IPS-15b (cell line): ENCODE data around the gene HSD17B2.

ENCODE experiments used
- H3K27me3 ChIP-seq: one replicate; pipeline ENCODE4 v1.6.1; 2013; ENCODE audit warnings: low read length; ENCODE audit not compliant: control insufficient read depth, insufficient read depth
- H3K36me3 ChIP-seq: one replicate; pipeline ENCODE4 v1.6.1; 2013; ENCODE audit warnings: low read length; ENCODE audit not compliant: control insufficient read depth, insufficient read depth
- H3K4me1 ChIP-seq: one replicate; pipeline ENCODE4 v1.6.1; 2013; ENCODE audit warnings: mild to moderate bottlenecking, low read length; ENCODE audit not compliant: control insufficient read depth, insufficient read depth
- H3K4me3 ChIP-seq: one replicate; pipeline ENCODE4 v1.5.1; 2013; ENCODE audit warnings: low read depth, low read length
- H3K9ac ChIP-seq: one replicate; pipeline ENCODE4 v1.6.1; 2013; ENCODE audit warnings: low read depth, mild to moderate bottlenecking, low read length
- H3K9me3 ChIP-seq: one replicate; pipeline ENCODE4 v1.6.1; 2013; ENCODE audit warnings: mild to moderate bottlenecking, low read length; ENCODE audit not compliant: control insufficient read depth, insufficient read depth

Gene HSD17B2

DNA sequence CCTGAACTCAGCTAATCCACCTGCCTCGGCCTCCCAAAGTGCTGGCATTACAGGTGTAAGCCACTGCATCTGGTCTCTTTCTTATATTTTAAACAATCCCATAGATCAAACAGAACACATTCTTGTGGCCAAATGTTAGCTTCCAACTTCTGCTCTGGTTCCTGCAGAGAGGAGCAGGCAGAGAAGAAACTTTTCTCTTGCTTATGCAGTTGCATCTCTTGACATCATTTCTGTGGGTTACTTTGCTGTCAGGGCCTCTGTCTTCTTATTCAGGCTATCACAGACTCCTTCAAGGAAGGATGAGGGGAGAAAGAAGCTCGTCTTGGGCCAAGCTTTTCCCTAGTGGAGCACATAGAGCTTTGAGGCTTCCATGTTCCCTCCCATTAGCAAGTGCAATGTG, 7.8 kb downstream of the HSD17B2 start:
- Histone ChIP-seq H3K9ac (no peak overlapping the region), H3K4me3 (no peak overlapping the region), H3K9me3 (no peaks in the 10 kb centered on the region), H3K36me3 (peaks cover 2% of the 10 kb centered on the region), H3K4me1 (no peaks in the 10 kb centered on the region), H3K27me3 (no peaks in the 10 kb centered on the region)

DNA sequence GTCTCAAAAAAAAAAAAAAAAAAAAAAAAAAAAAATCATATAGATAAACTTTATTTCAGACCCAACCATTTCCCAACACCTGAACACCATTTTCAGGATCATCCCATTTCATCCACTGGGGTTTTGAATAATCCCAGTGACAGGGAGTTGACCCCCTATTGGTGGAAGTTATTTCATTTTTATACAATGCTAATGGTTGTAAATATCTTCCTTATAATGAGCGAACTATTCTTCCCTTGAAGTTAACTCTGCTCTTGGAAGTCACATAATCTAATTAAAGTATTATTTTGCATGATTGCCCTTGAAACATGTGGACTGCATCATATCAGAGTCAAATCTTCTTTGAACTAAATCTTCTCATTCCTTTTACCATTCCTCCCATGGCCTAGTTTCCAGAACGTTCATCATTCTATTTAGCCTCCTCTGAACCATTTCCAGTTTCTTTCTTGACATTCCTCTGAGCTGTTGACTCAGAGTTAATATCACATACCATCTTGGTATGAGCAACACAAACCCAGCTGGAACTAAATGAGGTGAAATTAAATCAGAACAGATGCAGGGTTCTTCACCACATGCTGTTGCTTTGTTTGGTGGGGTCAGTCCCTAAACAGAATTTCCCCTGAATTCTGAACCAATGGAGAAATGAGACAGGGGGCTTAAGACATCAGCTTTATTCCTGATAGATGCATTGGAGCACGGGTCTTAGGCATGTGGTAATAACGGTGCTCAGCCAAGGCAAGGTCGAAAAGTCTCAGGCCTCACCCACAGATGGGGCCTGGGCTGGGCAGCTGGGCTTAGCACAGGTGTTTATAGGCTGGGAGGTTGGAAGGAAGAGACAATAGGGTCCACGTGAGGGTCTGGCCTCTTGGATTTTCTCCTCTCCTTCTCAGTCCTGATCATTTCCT, 8.9 kb downstream of the HSD17B2 start:
- H3K4me3 ChIP-seq = no peak overlapping the region
- no peaks in the 10 kb centered on the region for H3K9me3 ChIP-seq
- H3K9ac ChIP-seq = no peak overlapping the region
- no peaks in the 10 kb centered on the region for H3K4me1 ChIP-seq
- H3K36me3 ChIP-seq = peaks cover 2% of the 10 kb centered on the region
- no peaks in the 10 kb centered on the region for H3K27me3 ChIP-seq

DNA sequence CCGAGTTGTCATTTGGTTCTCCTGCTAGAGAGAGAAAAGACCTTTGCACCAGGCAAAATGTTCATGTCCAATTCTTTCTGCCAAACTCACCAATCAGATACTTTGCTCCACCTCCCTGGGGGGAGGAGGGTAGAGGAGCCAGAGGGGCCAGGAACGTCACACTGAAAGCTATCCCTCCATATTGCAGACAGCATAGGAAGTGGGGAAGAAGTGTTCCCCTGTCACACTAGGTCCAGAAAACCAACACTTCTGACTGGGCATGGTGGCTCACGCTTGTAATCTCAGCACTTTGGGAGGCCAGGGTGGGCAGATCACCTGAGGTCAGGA, 9.5 kb downstream of the HSD17B2 start:
- Histone ChIP-seq H3K4me1 (no peaks in the 10 kb centered on the region), H3K9ac (no peak overlapping the region), H3K27me3 (no peaks in the 10 kb centered on the region), H3K4me3 (no peak overlapping the region), H3K36me3 (peaks cover 2% of the 10 kb centered on the region), H3K9me3 (no peaks in the 10 kb centered on the region)

DNA sequence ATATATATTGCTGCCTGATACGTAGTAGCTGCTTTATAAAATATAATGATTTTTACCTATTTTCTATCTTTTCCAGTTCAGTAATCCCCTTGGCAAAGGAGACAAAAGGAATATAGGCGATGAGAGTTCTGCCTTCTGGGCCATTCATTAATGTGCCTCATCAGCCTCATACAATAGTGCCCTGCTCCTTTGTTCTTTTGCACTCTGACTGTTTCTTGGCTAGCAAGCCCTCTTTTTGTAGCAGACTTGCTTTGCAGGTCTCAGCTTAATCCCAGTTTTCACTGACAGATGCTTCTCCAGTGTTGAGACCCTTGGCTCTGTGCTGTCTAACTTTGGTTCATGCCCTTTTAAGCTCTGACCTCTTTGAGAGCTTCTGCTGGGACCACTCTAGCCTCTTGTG, 10.4 kb downstream of the HSD17B2 start:
- no peak overlapping the region for H3K9ac ChIP-seq
- H3K4me1 ChIP-seq = no peaks in the 10 kb centered on the region
- H3K27me3 ChIP-seq = no peaks in the 10 kb centered on the region
- no peaks in the 10 kb centered on the region for H3K9me3 ChIP-seq
- H3K4me3 ChIP-seq = no peak overlapping the region
- peaks cover 2% of the 10 kb centered on the region for H3K36me3 ChIP-seq

DNA sequence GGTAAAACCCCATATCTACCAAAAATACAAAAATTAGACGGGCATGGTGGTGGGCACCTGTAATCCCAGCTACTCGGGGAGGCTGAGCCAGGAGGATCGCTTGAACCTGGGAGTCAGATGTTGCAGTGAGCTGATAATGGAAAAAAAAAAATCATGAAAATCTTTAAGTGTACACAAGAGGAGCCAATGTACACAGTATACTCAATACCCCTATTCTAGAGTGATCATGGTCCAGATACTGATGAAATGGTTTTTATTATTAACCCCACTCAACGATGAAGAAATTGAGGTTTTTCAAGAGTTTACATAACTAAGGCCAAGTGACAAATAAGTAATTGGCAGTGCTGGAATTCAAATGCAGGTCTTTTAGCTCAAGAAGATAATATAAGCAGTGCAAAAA, 11.5 kb downstream of the HSD17B2 start:
- H3K9ac ChIP-seq = no peak overlapping the region
- no peaks in the 10 kb centered on the region for H3K9me3 ChIP-seq
- no peaks in the 10 kb centered on the region for H3K4me1 ChIP-seq
- no peak overlapping the region for H3K4me3 ChIP-seq
- peaks cover 2% of the 10 kb centered on the region for H3K36me3 ChIP-seq
- no peaks in the 10 kb centered on the region for H3K27me3 ChIP-seq

DNA sequence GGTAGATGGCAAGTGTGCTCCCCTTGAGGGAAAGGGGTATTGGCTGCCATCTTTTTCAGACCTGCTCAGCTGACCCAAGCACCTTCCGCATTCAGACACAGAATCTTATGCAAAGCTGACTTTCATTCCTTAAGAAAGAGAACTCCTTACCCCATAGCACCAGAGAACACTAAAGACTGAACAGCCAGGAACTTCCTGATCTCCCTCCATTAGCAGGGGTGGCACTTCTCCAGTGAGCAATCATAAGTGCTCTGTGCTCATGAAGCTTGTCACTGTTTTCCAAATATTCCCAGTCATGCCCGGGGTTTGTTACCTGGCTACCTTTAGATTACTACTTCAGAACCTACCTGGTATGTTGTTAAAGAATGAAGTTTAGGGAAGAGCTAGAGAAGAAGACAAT, 11.9 kb downstream of the HSD17B2 start:
- no peaks in the 10 kb centered on the region for H3K27me3 ChIP-seq
- no peak overlapping the region for H3K9ac ChIP-seq
- no peaks in the 10 kb centered on the region for H3K4me1 ChIP-seq
- no peak overlapping the region for H3K4me3 ChIP-seq
- H3K36me3 ChIP-seq = peaks cover 2% of the 10 kb centered on the region
- no peaks in the 10 kb centered on the region for H3K9me3 ChIP-seq

DNA sequence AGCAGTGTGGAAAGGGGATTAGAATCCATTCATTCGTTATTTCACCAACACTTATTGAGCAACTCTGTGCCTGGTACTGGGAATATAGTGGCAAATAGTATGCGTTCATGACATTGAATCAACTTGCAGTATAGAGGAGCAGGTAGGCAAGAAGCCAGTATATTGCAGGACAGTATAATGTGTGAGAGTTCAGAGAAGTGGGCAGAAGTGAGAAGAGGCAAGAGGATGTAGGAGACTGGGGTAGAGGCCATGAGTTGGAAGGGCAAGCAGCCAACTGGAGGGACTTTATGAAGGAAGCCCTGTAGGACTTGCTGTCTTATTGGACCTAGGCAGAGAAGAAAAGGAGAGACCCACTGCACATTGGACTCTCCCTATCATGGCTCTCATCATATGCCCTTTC, 12.3 kb downstream of the HSD17B2 start:
- Histone ChIP-seq H3K4me1 (no peaks in the 10 kb centered on the region), H3K9me3 (no peaks in the 10 kb centered on the region), H3K4me3 (no peak overlapping the region), H3K27me3 (no peaks in the 10 kb centered on the region), H3K9ac (no peak overlapping the region), H3K36me3 (peaks cover 2% of the 10 kb centered on the region)

DNA sequence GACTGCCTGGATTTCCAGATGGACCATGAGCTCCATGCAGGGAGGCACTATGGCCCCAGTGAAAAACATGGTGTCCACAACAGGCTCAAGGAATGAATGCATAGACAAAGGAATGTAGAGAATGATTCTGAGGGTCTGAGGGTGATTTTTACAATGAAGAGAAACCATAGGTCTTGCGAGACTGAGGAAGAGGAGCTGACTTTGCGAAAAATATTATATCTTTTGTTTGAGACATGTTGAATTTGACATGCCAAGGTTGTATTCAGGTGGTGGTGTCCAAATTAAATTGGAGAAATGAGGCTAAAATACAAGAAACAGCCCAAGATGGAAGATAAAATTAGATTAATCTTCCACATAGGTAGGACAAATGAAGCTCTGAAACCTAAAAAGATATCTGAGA, 12.7 kb downstream of the HSD17B2 start:
- Histone ChIP-seq H3K9me3 (no peaks in the 10 kb centered on the region), H3K27me3 (no peaks in the 10 kb centered on the region), H3K36me3 (peaks cover 2% of the 10 kb centered on the region), H3K4me3 (no peak overlapping the region), H3K4me1 (no peaks in the 10 kb centered on the region), H3K9ac (no peak overlapping the region)

DNA sequence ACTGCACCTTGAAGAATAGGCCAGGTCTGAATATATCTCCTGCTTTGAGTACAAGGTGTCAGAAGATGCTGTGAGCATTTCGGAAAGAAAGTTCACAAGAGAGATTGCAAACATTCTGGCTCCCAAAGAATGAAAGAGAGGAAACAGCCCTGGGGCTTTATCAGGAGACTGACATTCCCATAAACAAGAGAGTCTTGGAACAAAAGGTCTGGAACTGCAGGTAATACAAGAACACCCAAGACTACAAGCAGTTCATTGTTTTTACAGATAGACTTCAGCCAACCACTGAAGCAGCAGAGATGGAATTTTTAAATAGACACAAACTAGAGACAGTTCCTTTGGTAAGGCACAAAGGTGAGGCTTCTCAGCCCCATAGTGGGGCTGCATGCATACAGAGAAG, 14.4 kb downstream of the HSD17B2 start:
- no peaks in the 10 kb centered on the region for H3K4me1 ChIP-seq
- no peaks in the 10 kb centered on the region for H3K27me3 ChIP-seq
- no peaks in the 10 kb centered on the region for H3K9me3 ChIP-seq
- no peak overlapping the region for H3K9ac ChIP-seq
- no peaks in the 10 kb centered on the region for H3K36me3 ChIP-seq
- H3K4me3 ChIP-seq = no peak overlapping the region

DNA sequence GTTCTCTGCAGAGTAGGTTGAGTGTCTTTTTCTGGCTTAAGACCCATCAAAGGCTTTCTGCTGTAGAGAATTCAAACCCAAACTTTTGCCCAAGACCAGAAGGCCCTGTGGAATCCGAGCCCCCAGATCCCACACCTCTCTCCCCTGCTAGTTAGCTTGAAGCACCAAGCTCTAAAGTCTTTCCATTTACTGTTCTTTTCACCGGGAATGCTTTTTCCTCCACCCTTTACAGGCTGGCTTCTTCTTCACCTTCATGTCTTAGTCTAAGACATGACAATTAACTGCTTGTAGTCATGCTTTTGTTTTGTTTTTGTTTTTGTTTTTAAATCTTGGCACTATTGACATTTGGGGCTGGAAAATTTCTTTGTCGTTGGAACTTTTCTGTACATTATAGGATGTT, 15.5 kb downstream of the HSD17B2 start:
- Histone ChIP-seq H3K4me3 (no peak overlapping the region), H3K36me3 (no peaks in the 10 kb centered on the region), H3K4me1 (no peaks in the 10 kb centered on the region), H3K9ac (no peak overlapping the region), H3K27me3 (no peaks in the 10 kb centered on the region), H3K9me3 (no peaks in the 10 kb centered on the region)

DNA sequence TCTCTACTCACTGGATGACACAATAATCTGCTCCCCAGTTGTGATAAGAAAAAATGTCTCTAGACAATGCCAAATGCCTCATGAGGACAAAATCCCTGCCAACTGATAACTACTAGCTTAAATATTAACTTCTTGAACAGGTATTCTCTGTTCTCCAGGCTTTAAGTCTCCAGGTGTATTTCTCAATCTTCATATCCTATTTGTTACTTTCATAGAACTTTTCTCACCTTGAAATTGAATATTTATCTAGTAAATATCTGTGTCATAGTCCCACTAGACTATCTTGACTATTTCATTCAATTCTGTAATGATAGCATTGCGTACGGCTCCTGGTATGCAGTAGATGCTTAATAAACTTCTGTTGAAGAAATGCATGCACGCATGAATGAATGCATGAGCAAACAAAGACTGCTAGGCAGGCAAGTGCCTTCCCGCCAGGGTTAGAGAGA, 15.9 kb downstream of the HSD17B2 start:
- Histone ChIP-seq H3K9me3 (no peaks in the 10 kb centered on the region), H3K9ac (no peak overlapping the region), H3K36me3 (no peaks in the 10 kb centered on the region), H3K4me3 (no peak overlapping the region), H3K4me1 (no peaks in the 10 kb centered on the region), H3K27me3 (no peaks in the 10 kb centered on the region)

DNA sequence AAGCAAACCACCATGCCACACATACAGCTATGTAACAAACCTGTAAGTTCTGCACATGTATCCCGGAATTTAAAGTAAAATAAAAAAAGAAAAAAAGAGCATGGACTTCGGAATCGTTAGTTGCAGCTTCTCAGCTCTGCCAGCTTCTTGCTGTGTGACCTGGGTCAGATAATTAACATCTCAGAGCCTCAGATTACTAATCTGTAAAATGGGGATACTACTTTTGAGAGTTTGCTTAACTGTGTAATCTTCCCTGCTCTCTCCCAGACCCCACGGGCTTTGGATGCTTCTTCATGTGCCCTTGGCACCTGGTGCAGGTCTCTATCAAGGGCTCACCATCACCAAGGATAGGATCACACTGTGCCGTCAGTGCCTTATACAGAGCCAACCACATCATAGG, 16.6 kb downstream of the HSD17B2 start:
- H3K4me3 ChIP-seq = no peak overlapping the region
- H3K36me3 ChIP-seq = no peaks in the 10 kb centered on the region
- no peaks in the 10 kb centered on the region for H3K9me3 ChIP-seq
- no peak overlapping the region for H3K9ac ChIP-seq
- H3K4me1 ChIP-seq = no peaks in the 10 kb centered on the region
- no peaks in the 10 kb centered on the region for H3K27me3 ChIP-seq
